ENCODE data around the gene GTF3C1.

DNA sequence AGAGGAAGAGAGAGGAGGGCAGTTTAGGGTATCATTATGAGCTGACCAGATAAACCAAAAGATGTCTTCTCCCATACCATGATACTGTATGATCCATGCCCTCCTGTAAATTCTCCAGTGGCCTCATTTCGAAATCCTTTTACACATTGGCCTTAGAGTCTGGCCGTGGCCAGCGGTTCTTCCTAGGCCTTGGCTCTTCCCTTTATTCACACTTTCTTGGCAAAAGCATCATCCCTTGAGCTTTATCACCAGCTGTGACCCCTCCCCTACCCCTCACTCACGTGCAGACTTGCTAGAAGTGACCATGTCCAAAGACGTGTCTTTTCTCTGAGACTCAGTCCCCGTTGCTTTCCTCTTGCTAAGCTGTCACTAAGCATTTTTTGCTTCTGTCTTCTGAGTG is 23.0 kb upstream of the GTF3C1 start:
- TF ChIP-seq, protein P1, sequence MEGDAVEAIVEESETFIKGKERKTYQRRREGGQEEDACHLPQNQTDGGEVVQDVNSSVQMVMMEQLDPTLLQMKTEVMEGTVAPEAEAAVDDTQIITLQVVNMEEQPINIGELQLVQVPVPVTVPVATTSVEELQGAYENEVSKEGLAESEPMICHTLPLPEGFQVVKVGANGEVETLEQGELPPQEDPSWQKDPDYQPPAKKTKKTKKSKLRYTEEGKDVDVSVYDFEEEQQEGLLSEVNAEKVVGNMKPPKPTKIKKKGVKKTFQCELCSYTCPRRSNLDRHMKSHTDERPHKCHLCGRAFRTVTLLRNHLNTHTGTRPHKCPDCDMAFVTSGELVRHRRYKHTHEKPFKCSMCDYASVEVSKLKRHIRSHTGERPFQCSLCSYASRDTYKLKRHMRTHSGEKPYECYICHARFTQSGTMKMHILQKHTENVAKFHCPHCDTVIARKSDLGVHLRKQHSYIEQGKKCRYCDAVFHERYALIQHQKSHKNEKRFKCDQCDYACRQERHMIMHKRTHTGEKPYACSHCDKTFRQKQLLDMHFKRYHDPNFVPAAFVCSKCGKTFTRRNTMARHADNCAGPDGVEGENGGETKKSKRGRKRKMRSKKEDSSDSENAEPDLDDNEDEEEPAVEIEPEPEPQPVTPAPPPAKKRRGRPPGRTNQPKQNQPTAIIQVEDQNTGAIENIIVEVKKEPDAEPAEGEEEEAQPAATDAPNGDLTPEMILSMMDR (IDR thresholded peaks at IDR 0.05): no peak
- TF ChIP-seq EZH2 (IDR thresholded peaks at IDR 0.05; ENCODE audit: borderline replicate concordance, insufficient read depth, low read depth, low read length, poor library complexity, severe bottlenecking): no peak
